OCI-LY3 (cell line): ENCODE data around the gene MAMSTR.

ENCODE experiments used
- H2AFZ ChIP-seq: fragments of 200-600, 300-600 bp; shearing (Covaris generic); 2 replicates; pipeline ENCODE4 v1.6.0; 2014; ENCODE audit warnings: antibody characterized with exemption, low read depth, low read length
- H3K27ac ChIP-seq: fragments of 200-600, 300-600 bp; sonication (generic); 2 replicates; pipeline ENCODE4 v1.5.1; 2014; ENCODE audit warnings: mild to moderate bottlenecking, low read length, moderate library complexity, mixed read lengths
- H3K27me3 ChIP-seq: fragments of 200-600, 300-600 bp; sonication (generic); 2 replicates; pipeline ENCODE4 v1.6.1; 2014; ENCODE audit warnings: low read depth, low read length, mixed read lengths
- H3K36me3 ChIP-seq: fragments of 200-600, 300-600 bp; sonication (generic); replicated peaks from 2 replicates; pipeline ENCODE3; 2014; ENCODE audit warnings: low read depth, low read length, mixed read lengths
- H3K4me1 ChIP-seq: fragments of 300-600, 200-600 bp; sonication (generic); 2 replicates; pipeline ENCODE4 v1.6.1; 2014; ENCODE audit warnings: low read length, mixed read lengths
- H3K4me2 ChIP-seq: fragments of 200-600, 300-600 bp; sonication (generic); 2 replicates; pipeline ENCODE4 v1.6.1; 2014; ENCODE audit warnings: low read length, mixed read lengths
- H3K4me3 ChIP-seq: fragments of 300-600, 200-600 bp; sonication (generic); 2 replicates; pipeline ENCODE4 v1.5.1; 2014; ENCODE audit warnings: antibody characterized with exemption, mild to moderate bottlenecking, low read length, moderate library complexity
- H3K79me2 ChIP-seq: fragments of 300-600, 200-600 bp; shearing (Covaris generic); 2 replicates; pipeline ENCODE4 v1.6.1; 2014; ENCODE audit warnings: mild to moderate bottlenecking, low read length, mixed read lengths
- H3K9ac ChIP-seq: fragments of 300-600, 200-600 bp; shearing (Covaris generic); 2 replicates; pipeline ENCODE4 v1.6.0; 2014; ENCODE audit warnings: mild to moderate bottlenecking, low read length, moderate library complexity
- H3K9me3 ChIP-seq: fragments of 200-600, 300-600 bp; shearing (Covaris generic); 2 replicates; pipeline ENCODE4 v1.6.1; 2014; ENCODE audit warnings: low read length, mixed read lengths; ENCODE audit not compliant: insufficient read depth
- H4K20me1 ChIP-seq: fragments of 200-600, 300-600 bp; sonication (generic); 2 replicates; pipeline ENCODE4 v1.6.1; 2016; ENCODE audit warnings: low read length, mixed read lengths; ENCODE audit not compliant: insufficient read depth
- CTCF ChIP-seq: fragments of 200-600, 300-600 bp; sonication (generic); IDR thresholded peaks from 2 replicates; pipeline ENCODE4 v1.5.1; 2014; ENCODE audit warnings: antibody characterized with exemption, low read length, low read depth
- EZH2phosphoT487 ChIP-seq: fragments of 200-600 bp; shearing (Covaris generic); IDR thresholded peaks from 2 replicates; pipeline ENCODE4 v1.6.1; 2018; ENCODE audit warnings: antibody characterized with exemption, mixed run types, low read depth

MAMSTR gene

GRCh38 chr19:48746738-48747575 is 27.4 kb upstream of the MAMSTR start, which contains the start of gene IZUMO1:
Gene IZUMO1, minus strand, starts transcription at chr19:48746909. Its CDS starts 1,050 bp downstream, at chr19:48745859.
- H3K27ac ChIP-seq = no peak within 1 kb of the TSS
- no peaks in the 10 kb centered on the region for H3K9me3 ChIP-seq
- H3K4me3 ChIP-seq = no peak within 1 kb of the TSS
- H2AFZ ChIP-seq = no peak within 1 kb of the TSS
- H3K9ac ChIP-seq = no peak within 1 kb of the TSS
- H4K20me1 ChIP-seq = no peaks in the 10 kb centered on the region
- H3K4me2 ChIP-seq = no peak within 1 kb of the TSS
- TF ChIP-seq EZH2phosphoT487 = no peak
- TF ChIP-seq CTCF = no peak
- no peaks in the 10 kb centered on the region for H3K79me2 ChIP-seq
- no peaks in the 10 kb centered on the region for H3K27me3 ChIP-seq
- no peaks in the 10 kb centered on the region for H3K36me3 ChIP-seq
- no peaks in the 10 kb centered on the region for H3K4me1 ChIP-seq

- no peaks in the 10 kb centered on the region for H3K4me1 ChIP-seq
- H3K79me2 ChIP-seq = no peaks in the 10 kb centered on the region
- no peak overlapping the region for H3K4me2 ChIP-seq
- no peak overlapping the region for H3K27ac ChIP-seq
- TF ChIP-seq EZH2phosphoT487 (no peak), CTCF (no peak)
- H3K36me3 ChIP-seq = no peaks in the 10 kb centered on the region
- no peaks in the 10 kb centered on the region for H3K9me3 ChIP-seq
- H3K27me3 ChIP-seq = no peaks in the 10 kb centered on the region
- no peak overlapping the region for H3K4me3 ChIP-seq
- no peak overlapping the region for H3K9ac ChIP-seq
- H2AFZ ChIP-seq = no peak overlapping the region
- no peaks in the 10 kb centered on the region for H4K20me1 ChIP-seq
Measured at GRCh38 chr19:48746110-48746509, 26.6 kb upstream of the MAMSTR start.

- no peak for TF ChIP-seq CTCF
- TF ChIP-seq EZH2phosphoT487 = no peak
- peak overlapping the region; percentile 45; the same call in 1 of the 2 replicates for H2AFZ ChIP-seq
- H3K4me3 ChIP-seq = no peak overlapping the region
- H3K9ac ChIP-seq = no peak overlapping the region
- H3K9me3 ChIP-seq = no peaks in the 10 kb centered on the region
- H4K20me1 ChIP-seq = no peaks in the 10 kb centered on the region
- peak overlapping the region; percentile 23; the same call in 1 of the 2 replicates for H3K4me2 ChIP-seq
- H3K36me3 ChIP-seq = no peaks in the 10 kb centered on the region
- H3K79me2 ChIP-seq = no peaks in the 10 kb centered on the region
- no peaks in the 10 kb centered on the region for H3K4me1 ChIP-seq
- no peak overlapping the region for H3K27ac ChIP-seq
- no peaks in the 10 kb centered on the region for H3K27me3 ChIP-seq
Measured at GRCh38 chr19:48745208-48745995, 25.9 kb upstream of the MAMSTR start.

GRCh38 chr19:48742096-48742495 is 22.6 kb upstream of the MAMSTR start:
- no peak overlapping the region; the same call in 1 of the 2 replicates for H2AFZ ChIP-seq
- no peaks in the 10 kb centered on the region for H3K36me3 ChIP-seq
- no peaks in the 10 kb centered on the region for H3K27me3 ChIP-seq
- no peak overlapping the region for H3K9ac ChIP-seq
- H3K4me2 ChIP-seq = no peak overlapping the region
- H3K4me3 ChIP-seq = no peak overlapping the region
- no peaks in the 10 kb centered on the region for H3K79me2 ChIP-seq
- H4K20me1 ChIP-seq = no peaks in the 10 kb centered on the region
- TF ChIP-seq CTCF = no peak
- no peak for TF ChIP-seq EZH2phosphoT487
- no peaks in the 10 kb centered on the region for H3K9me3 ChIP-seq
- H3K4me1 ChIP-seq = no peaks in the 10 kb centered on the region
- H3K27ac ChIP-seq = no peak overlapping the region
